ENCODE measurements around the gene KIAA1328. TPM values are rescaled to one million over a fixed set of nuclear protein-coding genes. Genes with fewer than 3 reads are reported as not detected.

The KIAA1328 gene
- total RNA-seq, 1 donor from 2014 or later: 5.8 TPM

DNA sequence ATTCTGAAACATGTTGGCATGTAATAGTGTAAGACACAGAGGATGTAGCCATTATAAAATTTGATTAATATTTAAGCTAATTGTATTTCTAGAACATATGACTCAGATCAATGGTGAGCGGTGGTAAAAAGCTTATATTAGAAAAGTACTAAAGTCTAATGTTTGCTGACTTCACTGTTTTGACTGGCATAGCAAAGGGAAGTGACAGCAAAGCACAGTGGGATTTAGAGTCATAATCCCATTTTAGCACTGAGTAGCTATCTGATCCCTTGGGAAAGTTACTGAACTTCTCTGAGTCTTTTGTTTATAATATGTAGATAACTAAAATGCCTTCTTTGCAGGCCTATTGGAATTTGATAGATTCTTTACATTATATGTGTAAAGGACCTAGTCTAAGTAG is 60.4 kb downstream of the KIAA1328 start:
- no peaks in the 10 kb centered on the region for H3K36me3 ChIP-seq (ENCODE audit: control insufficient read depth, insufficient read depth, low read length)
- TF ChIP-seq CTCF (IDR thresholded peaks at IDR 0.05; ENCODE audit: insufficient read depth, low read length, poor library complexity, severe bottlenecking): no peak
- H3K4me3 ChIP-seq (ENCODE audit: low read depth, low read length): no peak overlapping the region
- no peak for DNase-seq (ENCODE audit: low read depth)
- no peaks in the 10 kb centered on the region for H3K27me3 ChIP-seq (ENCODE audit: control insufficient read depth, insufficient read depth, low read length)

- H3K4me3 ChIP-seq (ENCODE audit: low read depth, low read length): no peak overlapping the region
- TF ChIP-seq CTCF (IDR thresholded peaks at IDR 0.05; ENCODE audit: insufficient read depth, low read length, poor library complexity, severe bottlenecking): no peak
- H3K27me3 ChIP-seq (ENCODE audit: control insufficient read depth, insufficient read depth, low read length): no peaks in the 10 kb centered on the region
- no peaks in the 10 kb centered on the region for H3K36me3 ChIP-seq (ENCODE audit: control insufficient read depth, insufficient read depth, low read length)
- no peak for DNase-seq (ENCODE audit: low read depth)
These were observed 60.8 kb downstream of the KIAA1328 start for GRCh38 chr18:36889742-36890141.

- TF ChIP-seq CTCF (IDR thresholded peaks at IDR 0.05; ENCODE audit: insufficient read depth, low read length, poor library complexity, severe bottlenecking): no peak
- no peak overlapping the region for H3K4me3 ChIP-seq (ENCODE audit: low read depth, low read length)
- no peaks in the 10 kb centered on the region for H3K27me3 ChIP-seq (ENCODE audit: control insufficient read depth, insufficient read depth, low read length)
- H3K36me3 ChIP-seq (ENCODE audit: control insufficient read depth, insufficient read depth, low read length): no peaks in the 10 kb centered on the region
- DNase-seq (ENCODE audit: low read depth): no peak
These were observed 61.7 kb downstream of the KIAA1328 start for GRCh38 chr18:36890598-36890997.

- H3K4me3 ChIP-seq (ENCODE audit: low read depth, low read length): no peak overlapping the region
These were observed 64.3 kb downstream of the KIAA1328 start for GRCh38 chr18:36893227-36893626.

GRCh38 chr18:36895606-36896005 is 66.7 kb downstream of the KIAA1328 start:
- TF ChIP-seq CTCF (IDR thresholded peaks at IDR 0.05; ENCODE audit: insufficient read depth, low read length, poor library complexity, severe bottlenecking): no peak
- no peaks in the 10 kb centered on the region for H3K36me3 ChIP-seq (ENCODE audit: control insufficient read depth, insufficient read depth, low read length)
- no peak overlapping the region for H3K4me3 ChIP-seq (ENCODE audit: low read depth, low read length)
- no peak for DNase-seq (ENCODE audit: low read depth)
- no peaks in the 10 kb centered on the region for H3K27me3 ChIP-seq (ENCODE audit: control insufficient read depth, insufficient read depth, low read length)

More at GRCh38 chr18:36893227-36893626, 64.3 kb downstream of the KIAA1328 start:
- H3K36me3 ChIP-seq (ENCODE audit: control insufficient read depth, insufficient read depth, low read length): no peaks in the 10 kb centered on the region
- DNase-seq (ENCODE audit: low read depth): no peak
- no peaks in the 10 kb centered on the region for H3K27me3 ChIP-seq (ENCODE audit: control insufficient read depth, insufficient read depth, low read length)
- no peak for TF ChIP-seq CTCF (IDR thresholded peaks at IDR 0.05; ENCODE audit: insufficient read depth, low read length, poor library complexity, severe bottlenecking)

GRCh38 chr18:36897253-36897652 is 68.3 kb downstream of the KIAA1328 start:
- DNase-seq (ENCODE audit: low read depth): no peak
- TF ChIP-seq CTCF (IDR thresholded peaks at IDR 0.05; ENCODE audit: insufficient read depth, low read length, poor library complexity, severe bottlenecking): no peak
- H3K4me3 ChIP-seq (ENCODE audit: low read depth, low read length): no peak overlapping the region
- H3K27me3 ChIP-seq (ENCODE audit: control insufficient read depth, insufficient read depth, low read length): no peaks in the 10 kb centered on the region
- H3K36me3 ChIP-seq (ENCODE audit: control insufficient read depth, insufficient read depth, low read length): no peaks in the 10 kb centered on the region

Measured in kidney epithelial cell (primary cell).